Ishikawa (cell line): ENCODE results near the gene SMARCD1.

Source experiments
- EGR1 ChIP-seq: IDR thresholded peaks from 2 replicates; pipeline ENCODE4 v1.6.1; 2012
- EP300 ChIP-seq: IDR thresholded peaks from 2 replicates; pipeline ENCODE4 v1.6.1; 2012; ENCODE audit warnings: borderline replicate concordance
- RAD21 ChIP-seq: IDR thresholded peaks from 2 replicates; pipeline ENCODE4 v1.6.1; 2012; ENCODE audit warnings: low read depth
- YY1 ChIP-seq: IDR thresholded peaks from 2 replicates; pipeline ENCODE4 v1.6.1; 2012; ENCODE audit warnings: low read depth

GRCh38 chr12:50110762-50111351 is 25.7 kb downstream of the SMARCD1 start:
- TF ChIP-seq YY1 (no peak), EP300 (no peak), EGR1 (no peak), RAD21 (no peak; the same call in 1 of the 2 replicates)
